Measurements from ENCODE around the gene GZMM.

GZMM gene

GRCh38 chr19:517721-518597, 25.9 kb upstream of the GZMM start:
- peak overlapping the region in 1 of 2 experiments; percentile 86 for H2BK12ac ChIP-seq (ENCODE audit: low read length in 2 of 2)
- no peaks in the 10 kb centered on the region for H3K27me3 ChIP-seq (ENCODE audit: control insufficient read depth in 1 of 2, insufficient read depth in 1 of 2, low read length in 2 of 2)
- H3K9ac ChIP-seq (ENCODE audit: low read length): no peak overlapping the region
- H4K8ac ChIP-seq (ENCODE audit: low read length): peak overlapping the region; percentile 82
- peak overlapping the region; percentile 58 to 81 for H3K4ac ChIP-seq (ENCODE audit: low read depth in 1 of 2, low read length in 2 of 2)
- H3K36me3 ChIP-seq (ENCODE audit: control insufficient read depth in 1 of 2, insufficient read depth in 2 of 2, low read depth in 1 of 2, low read length in 2 of 2): peaks cover 15 to 52% of the 10 kb centered on the region in 2 experiments
- H2BK120ac ChIP-seq (ENCODE audit: low read depth, low read length): peak overlapping the region; percentile 98
- H4K91ac ChIP-seq (ENCODE audit: low read length): peak overlapping the region; percentile 98
- no peak overlapping the region for H2AK5ac ChIP-seq (ENCODE audit: low read length, severe bottlenecking)
- H3K4me2 ChIP-seq (ENCODE audit: low read length, poor library complexity, severe bottlenecking): no peak overlapping the region
- H3K18ac ChIP-seq (ENCODE audit: low read depth in 1 of 2, low read length in 2 of 2): peak overlapping the region; percentile 79 to 95
- H3K4me3 ChIP-seq (ENCODE audit: insufficient read depth in 1 of 2, low read depth in 1 of 2, low read length in 2 of 2): no peak overlapping the region
- H2AFZ ChIP-seq (ENCODE audit: low read depth, low read length): no peak overlapping the region
- H2BK15ac ChIP-seq (ENCODE audit: low read depth, poor library complexity, severe bottlenecking): peak overlapping the region; percentile 89
- H3K14ac ChIP-seq (ENCODE audit: low read length in 2 of 2): no peak overlapping the region
- 51% methylated on average over 10 of the region's 10 CpGs for WGBS
- H3K4me1 ChIP-seq (ENCODE audit: control insufficient read depth, insufficient read depth, low read depth, low read length): peaks cover 24% of the 10 kb centered on the region
- peaks cover 14% of the 10 kb centered on the region for H3K79me1 ChIP-seq (replicated peaks; ENCODE audit: low read length, poor library complexity, severe bottlenecking)
- DNase-seq: peak; percentile 92
- no peak overlapping the region for H3K27ac ChIP-seq (ENCODE audit: low read length, poor library complexity, severe bottlenecking)
- no peaks in the 10 kb centered on the region for H3K9me3 ChIP-seq (ENCODE audit: control insufficient read depth, low read length)
- peak overlapping the region; percentile 80 for H2BK5ac ChIP-seq (ENCODE audit: low read depth, low read length, poor library complexity, severe bottlenecking)
- no peak overlapping the region for H3K23ac ChIP-seq (ENCODE audit: low read length in 2 of 2)

DNA sequence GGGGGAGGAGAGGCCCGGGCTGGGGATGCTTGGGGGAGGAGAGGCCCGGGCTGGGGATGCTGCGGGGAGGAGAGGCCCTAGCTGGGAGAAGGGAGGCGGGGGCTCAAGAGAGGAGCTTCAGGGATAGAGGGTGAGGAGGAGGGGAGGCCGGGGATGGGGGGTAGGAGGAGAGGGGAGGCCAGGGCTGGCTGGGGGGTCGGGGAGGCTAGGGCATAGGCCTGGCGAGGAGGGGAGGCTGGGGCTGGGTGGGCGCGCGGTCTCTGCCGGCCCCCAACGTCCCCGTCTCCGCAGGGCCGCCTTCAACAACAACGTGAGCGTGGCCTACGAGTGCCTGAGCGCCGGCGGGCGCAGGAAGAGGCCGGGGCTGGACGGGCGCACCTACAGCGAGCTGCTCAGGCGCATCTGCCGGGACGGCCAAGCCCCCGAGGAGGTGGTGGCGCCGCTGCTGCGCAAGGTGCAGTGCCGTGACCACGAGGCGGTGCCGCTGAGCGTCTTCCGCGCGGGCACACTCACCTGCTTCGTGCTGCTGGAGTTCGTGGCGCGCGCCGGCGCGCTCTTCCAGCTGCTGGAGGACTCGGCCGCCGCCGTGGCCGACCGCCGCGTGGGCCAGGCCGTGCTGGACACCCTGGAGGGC, 25.1 kb upstream of the GZMM start:
- H3K4ac ChIP-seq (ENCODE audit: low read depth in 1 of 2, low read length in 2 of 2): peak overlapping the region; percentile 98 to 100
- 74% methylated on average over 57 of the region's 58 CpGs for WGBS
- H3K4me1 ChIP-seq (ENCODE audit: control insufficient read depth, insufficient read depth, low read depth, low read length): peaks cover 24% of the 10 kb centered on the region
- H2BK5ac ChIP-seq (ENCODE audit: low read depth, low read length, poor library complexity, severe bottlenecking): no peak overlapping the region
- no peak overlapping the region for H3K9ac ChIP-seq (ENCODE audit: low read length)
- H4K91ac ChIP-seq (ENCODE audit: low read length): peak overlapping the region; percentile 100
- H2AFZ ChIP-seq (ENCODE audit: low read depth, low read length): no peak overlapping the region
- H3K4me2 ChIP-seq (ENCODE audit: low read length, poor library complexity, severe bottlenecking): no peak overlapping the region
- peaks cover 13 to 46% of the 10 kb centered on the region in 2 experiments for H3K36me3 ChIP-seq (ENCODE audit: control insufficient read depth in 1 of 2, insufficient read depth in 2 of 2, low read depth in 1 of 2, low read length in 2 of 2)
- H3K27me3 ChIP-seq (ENCODE audit: control insufficient read depth in 1 of 2, insufficient read depth in 1 of 2, low read length in 2 of 2): no peaks in the 10 kb centered on the region
- no peak overlapping the region for H3K23ac ChIP-seq (ENCODE audit: low read length in 2 of 2)
- H4K8ac ChIP-seq (ENCODE audit: low read length): peak overlapping the region; percentile 97
- peak overlapping the region; percentile 96 for H2BK120ac ChIP-seq (ENCODE audit: low read depth, low read length)
- peak overlapping the region; percentile 98 to 99 for H3K18ac ChIP-seq (ENCODE audit: low read depth in 1 of 2, low read length in 2 of 2)
- peak overlapping the region; percentile 53 for H2AK5ac ChIP-seq (ENCODE audit: low read length, severe bottlenecking)
- peak overlapping the region; percentile 96 to 98 for H2BK12ac ChIP-seq (ENCODE audit: low read length in 2 of 2)
- no peak overlapping the region for H3K4me3 ChIP-seq (ENCODE audit: insufficient read depth in 1 of 2, low read depth in 1 of 2, low read length in 2 of 2)
- H3K27ac ChIP-seq (ENCODE audit: low read length, poor library complexity, severe bottlenecking): no peak overlapping the region
- peaks cover 14% of the 10 kb centered on the region for H3K79me1 ChIP-seq (replicated peaks; ENCODE audit: low read length, poor library complexity, severe bottlenecking)
- no peaks in the 10 kb centered on the region for H3K9me3 ChIP-seq (ENCODE audit: control insufficient read depth, low read length)
- H2BK15ac ChIP-seq (ENCODE audit: low read depth, poor library complexity, severe bottlenecking): peak overlapping the region; percentile 97
- no peak for DNase-seq
- peak overlapping the region in 1 of 2 experiments; percentile 85 for H3K14ac ChIP-seq (ENCODE audit: low read length in 2 of 2)

DNA sequence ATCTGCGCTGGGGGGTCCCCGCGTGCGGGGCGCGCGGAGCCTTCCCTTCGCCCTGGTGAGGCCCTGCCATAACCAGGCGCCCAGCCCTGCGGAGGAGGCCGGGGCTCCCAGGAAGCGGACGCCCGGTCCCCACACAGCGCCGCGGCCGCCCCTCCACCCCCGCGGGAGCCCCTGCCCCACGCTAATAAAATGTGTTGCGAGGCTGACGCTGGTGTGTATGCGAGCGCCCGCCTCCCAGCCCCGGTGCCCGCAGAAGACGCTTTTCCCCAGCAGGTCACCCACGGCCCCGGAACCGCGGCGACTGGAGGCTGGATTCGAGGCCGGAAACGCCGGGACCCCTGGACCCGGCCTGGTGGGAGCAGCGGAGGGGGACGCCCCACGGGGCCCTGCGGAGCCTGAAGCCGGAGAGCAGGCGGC, 24.4 kb upstream of the GZMM start:
- Histone ChIP-seq H3K14ac (ENCODE audit: low read length in 2 of 2) (no peak overlapping the region), H4K91ac (ENCODE audit: low read length) (peak overlapping the region; percentile 100), H2BK5ac (ENCODE audit: low read depth, low read length, poor library complexity, severe bottlenecking) (no peak overlapping the region), H3K23ac (ENCODE audit: low read length in 2 of 2) (no peak overlapping the region), H3K4ac (ENCODE audit: low read depth in 1 of 2, low read length in 2 of 2) (peak overlapping the region in 1 of 2 experiments; percentile 100), H3K36me3 (ENCODE audit: control insufficient read depth in 1 of 2, insufficient read depth in 2 of 2, low read depth in 1 of 2, low read length in 2 of 2) (peaks cover 7 to 38% of the 10 kb centered on the region in 2 experiments), H3K4me3 (ENCODE audit: insufficient read depth in 1 of 2, low read depth in 1 of 2, low read length in 2 of 2) (no peak overlapping the region), H3K18ac (ENCODE audit: low read depth in 1 of 2, low read length in 2 of 2) (peak overlapping the region; percentile 98 to 99), H4K8ac (ENCODE audit: low read length) (no peak overlapping the region), H2BK120ac (ENCODE audit: low read depth, low read length) (peak overlapping the region; percentile 96), H3K27me3 (ENCODE audit: control insufficient read depth in 1 of 2, insufficient read depth in 1 of 2, low read length in 2 of 2) (no peaks in the 10 kb centered on the region), H3K4me1 (ENCODE audit: control insufficient read depth, insufficient read depth, low read depth, low read length) (peaks cover 28% of the 10 kb centered on the region), H2BK15ac (ENCODE audit: low read depth, poor library complexity, severe bottlenecking) (peak overlapping the region; percentile 97), H3K79me1 (replicated peaks; ENCODE audit: low read length, poor library complexity, severe bottlenecking) (peaks cover 10% of the 10 kb centered on the region), H2BK12ac (ENCODE audit: low read length in 2 of 2) (peak overlapping the region in 1 of 2 experiments; percentile 98), H3K9me3 (ENCODE audit: control insufficient read depth, low read length) (no peaks in the 10 kb centered on the region), H3K4me2 (ENCODE audit: low read length, poor library complexity, severe bottlenecking) (no peak overlapping the region), H2AK5ac (ENCODE audit: low read length, severe bottlenecking) (no peak overlapping the region), H3K27ac (ENCODE audit: low read length, poor library complexity, severe bottlenecking) (no peak overlapping the region), H3K9ac (ENCODE audit: low read length) (no peak overlapping the region), H2AFZ (ENCODE audit: low read depth, low read length) (no peak overlapping the region)
- DNase-seq: no peak
- 98% methylated on average over 43 of the region's 45 CpGs for WGBS

DNA sequence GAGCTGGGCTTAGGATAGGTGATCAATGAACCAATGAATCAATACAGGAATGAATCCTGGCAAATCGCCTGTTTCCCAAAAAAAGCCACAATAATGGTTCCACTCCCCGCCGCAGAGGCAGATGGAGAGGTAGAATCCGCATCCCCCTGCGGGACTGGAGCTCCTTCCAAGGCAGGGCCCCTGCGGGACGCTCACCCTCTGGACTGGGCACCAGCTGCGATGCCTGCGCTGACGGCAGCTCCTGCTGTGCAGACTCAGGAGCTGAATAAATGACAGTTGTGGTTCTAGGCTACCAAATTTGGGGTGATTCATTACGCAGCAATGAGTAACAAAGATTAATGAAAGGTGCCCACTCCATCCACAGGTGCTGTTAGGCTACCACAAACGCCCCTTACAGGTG, 21.1 kb upstream of the GZMM start:
- Histone ChIP-seq H3K9me3 (ENCODE audit: control insufficient read depth, low read length) (no peaks in the 10 kb centered on the region), H2BK15ac (ENCODE audit: low read depth, poor library complexity, severe bottlenecking) (peak overlapping the region; percentile 69), H2BK5ac (ENCODE audit: low read depth, low read length, poor library complexity, severe bottlenecking) (no peak overlapping the region), H4K8ac (ENCODE audit: low read length) (no peak overlapping the region), H2AK5ac (ENCODE audit: low read length, severe bottlenecking) (no peak overlapping the region), H3K4ac (ENCODE audit: low read depth in 1 of 2, low read length in 2 of 2) (no peak overlapping the region), H3K4me2 (ENCODE audit: low read length, poor library complexity, severe bottlenecking) (no peak overlapping the region), H3K4me3 (ENCODE audit: insufficient read depth in 1 of 2, low read depth in 1 of 2, low read length in 2 of 2) (no peak overlapping the region), H2BK12ac (ENCODE audit: low read length in 2 of 2) (no peak overlapping the region), H3K36me3 (ENCODE audit: control insufficient read depth in 1 of 2, insufficient read depth in 2 of 2, low read depth in 1 of 2, low read length in 2 of 2) (peaks cover 7 to 32% of the 10 kb centered on the region in 2 experiments), H3K18ac (ENCODE audit: low read depth in 1 of 2, low read length in 2 of 2) (no peak overlapping the region), H3K27me3 (ENCODE audit: control insufficient read depth in 1 of 2, insufficient read depth in 1 of 2, low read length in 2 of 2) (peaks cover 0 to 13% of the 10 kb centered on the region in 2 experiments), H3K23ac (ENCODE audit: low read length in 2 of 2) (no peak overlapping the region), H2AFZ (ENCODE audit: low read depth, low read length) (no peak overlapping the region), H4K91ac (ENCODE audit: low read length) (no peak overlapping the region), H3K9ac (ENCODE audit: low read length) (no peak overlapping the region), H3K27ac (ENCODE audit: low read length, poor library complexity, severe bottlenecking) (no peak overlapping the region), H3K14ac (ENCODE audit: low read length in 2 of 2) (no peak overlapping the region), H3K4me1 (ENCODE audit: control insufficient read depth, insufficient read depth, low read depth, low read length) (peaks cover 22% of the 10 kb centered on the region), H2BK120ac (ENCODE audit: low read depth, low read length) (no peak overlapping the region), H3K79me1 (replicated peaks; ENCODE audit: low read length, poor library complexity, severe bottlenecking) (peaks cover 2% of the 10 kb centered on the region)
- 95% methylated on average over 12 of the region's 12 CpGs for WGBS
- no peak for DNase-seq
